Parathyroid adenoma (tissue), 2 donors: ENCODE measurements around the gene NKD1.

ENCODE experiments used
- H2AFZ ChIP-seq: fragments of 300-600 bp; sonication (generic); one replicate; pipeline ENCODE4 v1.7.0; 2017; ENCODE audit warnings: antibody characterized with exemption, mild to moderate bottlenecking
- H3K27ac ChIP-seq: fragments of 300-600 bp; sonication (generic); one replicate; pipeline ENCODE4 v1.7.0; 2017
- H3K27me3 ChIP-seq: fragments of 300-600 bp; sonication (generic); one replicate; pipeline ENCODE4 v1.7.0; 2017; ENCODE audit warnings: low read length; ENCODE audit not compliant: control insufficient read depth, insufficient read depth
- H3K36me3 ChIP-seq: fragments of 300-600 bp; sonication (generic); one replicate; pipeline ENCODE4 v1.7.0; 2017; ENCODE audit warnings: low read length; ENCODE audit not compliant: control insufficient read depth, insufficient read depth
- H3K4me1 ChIP-seq: fragments of 300-600 bp; sonication (generic); one replicate; pipeline ENCODE4 v1.7.0; 2017; ENCODE audit warnings: control low read depth
- H3K4me2 ChIP-seq: fragments of 300-600 bp; sonication (generic); one replicate; pipeline ENCODE4 v1.7.0; 2017; ENCODE audit warnings: low read length
- H3K4me3 ChIP-seq: fragments of 300-600 bp; sonication (generic); one replicate; pipeline ENCODE4 v1.7.0; 2017; ENCODE audit warnings: low read depth, low read length
- H3K79me2 ChIP-seq: fragments of 300-600 bp; sonication (generic); one replicate; pipeline ENCODE4 v1.7.0; 2017; ENCODE audit warnings: control low read depth
- H3K9ac ChIP-seq: fragments of 300-600 bp; sonication (generic); one replicate; pipeline ENCODE4 v1.7.0; 2017; ENCODE audit warnings: mild to moderate bottlenecking
- H3K9me3 ChIP-seq: fragments of 300-600 bp; sonication (generic); one replicate; pipeline ENCODE4 v1.7.0; 2017; ENCODE audit warnings: low read length; ENCODE audit not compliant: control insufficient read depth
- CTCF ChIP-seq: fragments of 300-600 bp; sonication (generic); IDR thresholded peaks from one replicate; pipeline ENCODE4 v1.7.0; 2017; ENCODE audit warnings: antibody characterized with exemption, mild to moderate bottlenecking
- donor health status: primary hyperparathyroidism.

The NKD1 gene

GRCh38 chr16:50683689-50684374, 135.6 kb downstream of the NKD1 start:
- Histone ChIP-seq H3K4me2 (no peak overlapping the region), H3K27me3 (no peaks in the 10 kb centered on the region), H3K4me1 (no peaks in the 10 kb centered on the region), H3K36me3 (no peaks in the 10 kb centered on the region), H3K4me3 (no peak overlapping the region), H3K79me2 (no peaks in the 10 kb centered on the region), H3K9me3 (no peaks in the 10 kb centered on the region), H3K9ac (no peak overlapping the region), H2AFZ (no peak overlapping the region), H3K27ac (no peak overlapping the region)
- no peak for TF ChIP-seq CTCF

DNA sequence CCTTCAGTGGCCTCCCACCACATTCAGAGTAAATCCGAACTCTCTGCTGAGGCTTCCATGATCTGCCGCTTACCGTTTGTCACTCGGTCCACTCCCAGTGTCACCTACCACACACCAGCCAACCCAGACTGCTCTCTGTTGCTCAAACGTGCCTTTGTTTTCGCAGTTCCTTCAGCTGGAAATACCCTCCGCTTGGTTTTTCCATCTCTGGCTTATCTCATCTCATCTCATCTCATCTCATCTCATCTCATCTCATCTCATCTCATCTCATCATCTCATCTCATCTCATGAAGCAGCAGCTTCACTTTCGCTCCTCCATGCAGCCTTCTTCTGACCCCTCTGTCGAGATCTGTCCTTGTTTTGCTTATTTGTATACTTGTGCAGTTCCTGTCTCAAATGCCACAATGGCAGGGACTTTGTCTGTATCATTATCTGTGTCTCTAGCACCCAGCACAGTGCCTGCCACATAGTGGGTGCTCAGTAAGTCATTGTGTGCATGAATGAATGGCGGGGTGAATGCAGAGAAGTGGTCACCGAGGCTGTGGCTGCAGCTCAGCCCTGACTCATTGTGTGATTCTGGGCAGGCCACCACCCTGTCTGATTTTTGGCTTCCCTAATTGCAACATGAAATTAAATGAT, 136.7 kb downstream of the NKD1 start:
- H3K36me3 ChIP-seq = no peaks in the 10 kb centered on the region
- no peak overlapping the region for H3K27ac ChIP-seq
- H3K4me2 ChIP-seq = no peak overlapping the region
- H2AFZ ChIP-seq = no peak overlapping the region
- no peaks in the 10 kb centered on the region for H3K9me3 ChIP-seq
- TF ChIP-seq CTCF = no peak
- H3K27me3 ChIP-seq = no peaks in the 10 kb centered on the region
- H3K9ac ChIP-seq = no peak overlapping the region
- H3K79me2 ChIP-seq = no peaks in the 10 kb centered on the region
- H3K4me3 ChIP-seq = no peak overlapping the region
- no peaks in the 10 kb centered on the region for H3K4me1 ChIP-seq

- no peaks in the 10 kb centered on the region for H3K4me1 ChIP-seq
- no peaks in the 10 kb centered on the region for H3K79me2 ChIP-seq
- no peaks in the 10 kb centered on the region for H3K36me3 ChIP-seq
- TF ChIP-seq CTCF = no peak
- H3K27ac ChIP-seq = no peak overlapping the region
- H3K9ac ChIP-seq = no peak overlapping the region
- no peak overlapping the region for H2AFZ ChIP-seq
- H3K4me2 ChIP-seq = peak overlapping the region; percentile 18
- H3K4me3 ChIP-seq = no peak overlapping the region
- no peaks in the 10 kb centered on the region for H3K9me3 ChIP-seq
- no peaks in the 10 kb centered on the region for H3K27me3 ChIP-seq
Observed at GRCh38 chr16:50685462-50686063, 137.4 kb downstream of the NKD1 start.

GRCh38 chr16:50688083-50688482, 139.9 kb downstream of the NKD1 start:
- no peaks in the 10 kb centered on the region for H3K79me2 ChIP-seq
- H3K4me1 ChIP-seq = no peaks in the 10 kb centered on the region
- H3K9ac ChIP-seq = no peak overlapping the region
- no peak overlapping the region for H3K4me3 ChIP-seq
- no peaks in the 10 kb centered on the region for H3K27me3 ChIP-seq
- no peak overlapping the region for H3K27ac ChIP-seq
- no peak overlapping the region for H3K4me2 ChIP-seq
- no peaks in the 10 kb centered on the region for H3K9me3 ChIP-seq
- H3K36me3 ChIP-seq = no peaks in the 10 kb centered on the region
- no peak for TF ChIP-seq CTCF
- no peak overlapping the region for H2AFZ ChIP-seq
